SU-DHL-6 (cell line): Measurements from ENCODE around the gene SCRN2.

Experiments used
- H2AFZ ChIP-seq: fragments of 200-600 bp; sonication (generic); 2 replicates; pipeline ENCODE4 v1.6.1; 2014; ENCODE audit warnings: low read depth, mild to moderate bottlenecking, moderate library complexity, mixed read lengths, antibody characterized with exemption, low read length; ENCODE audit not compliant: severe bottlenecking
- H3F3A ChIP-seq: fragments of 200-600 bp; shearing (Covaris generic); 2 replicates; pipeline ENCODE4 v1.6.0; 2016; ENCODE audit warnings: antibody characterized with exemption, mild to moderate bottlenecking; ENCODE audit not compliant: insufficient read depth
- H3K27ac ChIP-seq: fragments of 200-600 bp; sonication (generic); 2 replicates; pipeline ENCODE4 v1.5.1; 2016; ENCODE audit warnings: low read depth, mild to moderate bottlenecking, low read length, moderate library complexity, mixed read lengths
- H3K27me3 ChIP-seq: fragments of 200-600 bp; sonication (generic), shearing (Covaris generic); 2 replicates; pipeline ENCODE4 v1.6.0; 2014; ENCODE audit warnings: mild to moderate bottlenecking, low read length
- H3K36me3 ChIP-seq: fragments of 200-600 bp; sonication (generic); 2 replicates; pipeline ENCODE4 v1.6.1; 2014; ENCODE audit warnings: mild to moderate bottlenecking, low read length, mixed read lengths
- H3K4me2 ChIP-seq: fragments of 300-600, 200-600 bp; shearing (Covaris generic), sonication (generic); 2 replicates; pipeline ENCODE4 v1.6.0; 2014; ENCODE audit warnings: low read length, low read depth, mild to moderate bottlenecking; ENCODE audit not compliant: poor library complexity, severe bottlenecking
- H3K4me3 ChIP-seq: fragments of 200-600 bp; sonication (generic); 2 replicates; pipeline ENCODE4 v1.5.1; 2014; ENCODE audit warnings: antibody characterized with exemption, low read length, mild to moderate bottlenecking, mixed read lengths; ENCODE audit not compliant: insufficient read depth, poor library complexity, severe bottlenecking
- H3K79me2 ChIP-seq: fragments of 200-600 bp; sonication (generic); 2 replicates; pipeline ENCODE4 v1.6.1; 2014; ENCODE audit warnings: mild to moderate bottlenecking, low read length, moderate library complexity; ENCODE audit not compliant: insufficient read depth
- H3K9ac ChIP-seq: fragments of 200-600 bp; sonication (generic); 2 replicates; pipeline ENCODE4 v1.7.0; 2014; ENCODE audit warnings: mild to moderate bottlenecking, low read length
- H3K9me2 ChIP-seq: fragments of 200-600 bp; sonication (generic); replicated peaks from 2 replicates; pipeline ENCODE4 v1.6.1; 2014; ENCODE audit warnings: low read length; ENCODE audit not compliant: insufficient read depth
- H3K9me3 ChIP-seq: fragments of 200-600 bp; sonication (generic); 2 replicates; pipeline ENCODE4 v1.6.1; 2014; ENCODE audit warnings: low read length, mixed read lengths; ENCODE audit not compliant: insufficient read depth
- H4K20me1 ChIP-seq: fragments of 200-600 bp; sonication (generic); 2 replicates; pipeline ENCODE4 v1.6.1; 2014; ENCODE audit warnings: low read depth, mild to moderate bottlenecking, antibody characterized with exemption, low read length, moderate library complexity, mixed read lengths
- CTCF ChIP-seq: fragments of 200-600 bp; sonication (generic); IDR thresholded peaks from one replicate; pipeline ENCODE4 v1.5.1; 2017; ENCODE audit warnings: antibody characterized with exemption, mild to moderate bottlenecking, low read length, moderate library complexity; ENCODE audit not compliant: insufficient read depth, poor library complexity, severe bottlenecking
- EZH2phosphoT487 ChIP-seq: fragments of 200-600 bp; sonication (generic), shearing (Covaris generic); conservative IDR thresholded peaks from 2 replicates; pipeline ENCODE4 v1.6.1; 2018; ENCODE audit warnings: mild to moderate bottlenecking, antibody characterized with exemption, low read length, moderate library complexity, mixed read lengths

SCRN2 gene

DNA sequence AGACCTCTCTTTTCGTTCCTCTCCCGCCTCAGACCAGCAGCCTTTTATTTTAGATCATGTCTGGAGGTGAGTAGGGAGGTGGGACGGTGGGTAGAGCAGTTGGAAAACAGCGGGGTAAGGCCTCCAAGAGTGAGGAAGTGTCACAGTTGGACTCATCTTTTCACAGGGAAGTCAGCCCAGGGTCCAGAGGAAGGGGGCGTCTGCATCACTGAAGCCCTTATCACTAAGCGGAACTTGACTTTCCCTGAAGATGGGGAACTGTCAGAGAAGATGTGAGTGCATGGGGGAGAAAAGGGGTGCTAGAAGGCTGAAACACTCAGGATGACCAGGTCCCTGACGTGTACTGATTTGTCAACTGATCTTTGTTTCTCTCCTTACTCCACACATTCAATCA lies 9.1 kb downstream of the SCRN2 start:
- Histone ChIP-seq H3K9ac (peak overlapping the region; percentile 78), H4K20me1 (no peaks in the 10 kb centered on the region), H3K4me2 (peak overlapping the region; percentile 99), H3K9me3 (no peaks in the 10 kb centered on the region), H3K27me3 (no peaks in the 10 kb centered on the region), H3F3A (no peaks in the 10 kb centered on the region), H3K4me3 (peak overlapping the region; percentile 82), H3K9me2 (no peaks in the 10 kb centered on the region), H3K27ac (no peak overlapping the region), H3K36me3 (peaks cover 2% of the 10 kb centered on the region; the same call in 1 of the 2 replicates), H2AFZ (peak overlapping the region; percentile 83), H3K79me2 (peaks cover 14% of the 10 kb centered on the region)
- TF ChIP-seq CTCF, result no peak

DNA sequence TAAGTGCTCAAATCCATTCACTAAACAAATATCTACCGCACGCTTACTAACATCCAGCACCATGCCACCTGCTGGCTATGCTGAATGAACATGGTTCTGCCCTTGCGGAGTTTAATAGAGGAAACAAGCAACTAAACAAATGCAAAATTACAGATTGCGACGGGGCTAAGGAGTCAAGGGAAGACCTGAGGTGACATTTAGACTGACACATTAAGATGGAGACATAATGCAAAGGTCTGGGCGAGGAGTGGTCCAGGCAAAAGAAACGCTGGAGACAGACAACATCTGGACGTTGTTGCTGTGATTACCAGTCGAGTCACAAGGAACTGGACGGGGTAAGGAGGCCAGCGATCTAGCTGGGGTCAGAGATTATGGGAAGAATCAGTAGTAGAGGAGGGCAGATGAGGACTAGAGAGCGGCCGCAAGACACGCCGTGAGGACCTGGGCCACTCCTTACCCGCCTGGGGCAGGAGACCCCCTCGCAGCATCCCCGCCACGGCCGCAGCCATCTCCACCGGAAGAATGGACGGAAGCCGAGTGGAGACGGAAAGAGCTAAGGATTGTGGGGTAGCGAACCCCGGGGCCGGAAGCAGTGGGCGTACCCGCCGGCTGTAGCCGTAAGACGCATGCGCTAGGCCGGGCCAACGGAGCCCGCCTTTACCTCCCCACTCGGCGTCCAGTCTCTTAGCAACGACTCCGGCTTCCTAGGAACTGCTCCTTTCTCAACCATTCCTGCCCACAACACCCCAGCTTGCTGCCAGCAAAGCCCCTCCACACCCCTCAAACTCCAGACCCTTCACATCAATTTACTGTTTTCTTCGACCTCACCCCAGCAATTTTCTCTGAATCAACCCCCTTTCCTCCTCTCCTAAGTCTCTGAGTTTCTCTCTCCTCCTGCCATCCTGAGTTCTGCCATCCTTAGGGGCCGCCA lies 9.8 kb downstream of the SCRN2 start, which contains the start of the genes LRRC46 and MRPL10:
LRRC46 (plus strand) TSS at position 668 of the 931 bp plus-strand sequence. CDS start 320 bp downstream, outside the sequence.
MRPL10 (minus strand) TSS at position 539 of the 931 bp plus-strand sequence; CDS start at position 509, 30 bp downstream.
- TF ChIP-seq CTCF, result peak; percentile 36
- no peak for TF ChIP-seq EZH2phosphoT487
- Histone ChIP-seq H3K27me3 (no peaks in the 10 kb centered on the region), H3K9me2 (no peaks in the 10 kb centered on the region), H3K27ac (peak within 1 kb of the TSS; percentile 23), H4K20me1 (no peaks in the 10 kb centered on the region), H3K4me3 (peak within 1 kb of the TSS; percentile 82), H3K9me3 (no peaks in the 10 kb centered on the region), H3K36me3 (peaks cover 2% of the 10 kb centered on the region; the same call in 1 of the 2 replicates), H3K4me2 (peak within 1 kb of the TSS; percentile 99), H2AFZ (peak within 1 kb of the TSS; percentile 83), H3K9ac (peak within 1 kb of the TSS; percentile 78), H3K79me2 (peaks cover 14% of the 10 kb centered on the region), H3F3A (no peaks in the 10 kb centered on the region)

- no peak for TF ChIP-seq CTCF
Observed at GRCh38 chr17:47830396-47831002, 10.6 kb downstream of the SCRN2 start.

More at GRCh38 chr17:47830396-47831002, 10.6 kb downstream of the SCRN2 start:
- no peak overlapping the region for H2AFZ ChIP-seq
- no peaks in the 10 kb centered on the region for H4K20me1 ChIP-seq
- H3K9me3 ChIP-seq, result no peaks in the 10 kb centered on the region
- H3K9ac ChIP-seq, result peak overlapping the region; percentile 78
- peak overlapping the region; percentile 99 for H3K4me2 ChIP-seq
- H3K4me3 ChIP-seq, result peak overlapping the region; percentile 82
- H3K27me3 ChIP-seq, result no peaks in the 10 kb centered on the region
- no peaks in the 10 kb centered on the region for H3F3A ChIP-seq
- peaks cover 14% of the 10 kb centered on the region for H3K79me2 ChIP-seq
- H3K27ac ChIP-seq, result no peak overlapping the region
- peaks cover 2% of the 10 kb centered on the region; the same call in 1 of the 2 replicates for H3K36me3 ChIP-seq
- H3K9me2 ChIP-seq, result no peaks in the 10 kb centered on the region
